HG02623 (cell line): Measurements from ENCODE around the gene LILRB1.
"Not testable (repeated sequence)": the region's sequence is repeated elsewhere in the genome, so short reads cannot be mapped to it uniquely, and the experiment has no call there.

Source experiments
- ATAC-seq: cut with Tn5 transposase; IDR thresholded peaks from one replicate; pipeline ENCODE4 v1.9.1; 2021; ENCODE audit warnings: moderate library complexity; ENCODE audit not compliant: unreplicated experiment

LILRB1 gene

DNA sequence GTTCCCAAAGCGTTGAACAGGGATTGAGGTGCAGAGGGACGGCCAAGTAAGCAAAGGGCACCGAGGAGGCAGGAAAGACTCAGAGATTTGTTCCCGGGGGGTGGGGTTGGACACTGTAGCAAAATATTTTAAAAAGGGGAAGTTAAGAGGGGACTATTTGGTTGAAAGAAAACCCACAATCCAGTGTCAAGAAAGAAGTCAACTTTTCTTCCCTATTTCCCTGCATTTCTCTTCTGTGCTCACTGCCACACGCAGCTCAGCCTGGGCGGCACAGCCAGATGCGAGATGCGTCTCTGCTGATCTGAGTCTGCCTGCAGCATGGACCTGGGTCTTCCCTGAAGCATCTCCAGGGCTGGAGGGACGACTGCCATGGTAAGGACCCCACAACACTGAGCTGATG lies at the start of gene LILRB1:
Gene LILRB1, plus strand, starts transcription at position 223 of the 400 bp plus-strand sequence. CDS start 590 bp downstream, outside the sequence.
- not testable (repeated sequence) for ATAC-seq

DNA sequence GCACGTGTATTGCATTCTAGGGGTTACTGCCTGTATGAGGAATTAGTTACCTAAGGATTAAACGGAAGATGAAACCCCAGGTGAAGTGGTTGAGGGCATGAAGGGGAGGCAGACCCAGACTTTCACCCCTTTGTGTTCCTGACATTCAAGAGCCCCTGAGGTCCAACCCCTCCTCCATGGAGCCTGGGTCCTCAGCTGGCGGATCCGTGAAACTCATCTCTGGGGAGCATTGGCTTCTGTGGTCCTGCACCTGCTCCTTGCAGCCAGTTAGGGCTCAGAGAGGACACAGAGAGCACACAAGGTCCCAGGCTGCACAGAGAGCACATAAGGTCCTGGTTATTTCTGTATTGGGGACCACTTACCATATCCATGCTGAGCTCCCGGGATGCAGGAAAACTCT lies 43.9 kb upstream of the LILRB1 start:
- ATAC-seq, result no peak

DNA sequence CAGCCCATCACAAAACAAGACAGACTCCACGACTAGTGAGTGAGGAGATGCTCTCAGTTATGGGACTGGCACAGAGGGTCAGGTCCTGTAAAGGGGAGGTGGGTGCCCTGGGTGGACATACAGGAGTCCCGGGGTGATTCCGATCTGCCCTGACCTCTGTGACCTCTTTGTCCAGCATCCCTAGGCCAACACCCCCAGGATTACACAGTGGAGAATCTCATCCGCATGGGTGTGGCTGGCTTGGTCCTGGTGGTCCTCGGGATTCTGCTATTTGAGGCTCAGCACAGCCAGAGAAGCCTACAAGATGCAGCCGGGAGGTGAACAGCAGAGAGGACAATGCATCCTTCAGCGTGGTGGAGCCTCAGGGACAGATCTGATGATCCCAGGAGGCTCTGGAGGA lies 43.3 kb upstream of the LILRB1 start:
- ATAC-seq, result no peak

DNA sequence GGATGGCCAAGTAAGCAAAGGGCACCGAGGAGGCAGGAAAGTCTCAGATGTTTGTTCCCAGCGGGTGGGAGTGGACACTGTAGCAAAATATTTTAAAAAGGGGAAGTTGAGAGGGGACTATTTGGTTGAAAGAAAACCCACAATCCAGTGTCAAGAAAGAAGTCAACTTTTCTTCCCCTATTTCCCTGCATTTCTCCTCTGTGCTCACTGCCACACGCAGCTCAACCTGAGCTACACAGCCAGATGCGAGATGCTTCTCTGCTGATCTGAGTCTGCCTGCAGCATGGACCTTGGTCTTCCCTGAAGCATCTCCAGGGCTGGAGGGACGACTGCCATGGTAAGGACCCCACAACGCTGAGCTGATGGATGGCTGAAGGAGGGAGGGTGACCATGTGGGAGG lies 36.8 kb upstream of the LILRB1 start, which contains the start of gene LILRA1:
Gene LILRA1, plus strand, starts transcription at position 188 of the 400 bp plus-strand sequence. CDS start 613 bp downstream, outside the sequence.
- ATAC-seq, result not testable (repeated sequence)

DNA sequence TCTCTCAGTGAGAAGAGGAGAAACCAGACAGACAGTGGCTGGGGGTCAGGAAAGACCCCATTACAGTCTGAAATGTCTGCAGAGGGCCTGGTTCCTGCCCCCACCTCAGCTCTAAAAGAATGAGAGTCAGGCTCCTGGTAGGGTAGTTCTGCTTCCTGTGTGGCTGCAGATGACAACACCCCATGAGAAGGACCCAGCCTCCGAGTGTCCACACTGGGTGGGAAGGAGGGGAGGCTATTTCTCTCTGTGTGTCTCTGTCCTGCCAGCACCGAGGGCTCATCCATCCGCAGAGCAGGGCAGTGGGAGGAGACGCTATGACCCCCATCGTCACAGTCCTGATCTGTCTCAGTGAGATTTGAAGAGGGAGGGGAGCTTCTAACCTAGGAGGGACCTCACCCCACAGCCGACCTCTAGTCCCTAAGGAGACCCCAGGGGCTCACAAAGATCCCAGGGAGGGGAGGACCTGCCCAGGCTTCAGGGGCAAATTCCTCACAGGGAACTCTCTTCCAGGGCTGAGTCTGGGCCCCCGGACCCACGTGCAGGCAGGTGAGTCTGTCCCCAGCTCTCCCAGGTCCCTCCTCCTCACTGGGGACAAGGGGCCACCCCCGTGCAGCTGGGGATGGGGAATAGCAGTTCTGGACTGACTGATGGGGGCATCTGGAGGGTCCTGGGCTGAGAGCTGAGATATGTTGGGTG lies 36.2 kb upstream of the LILRB1 start:
- not testable (repeated sequence) for ATAC-seq

DNA sequence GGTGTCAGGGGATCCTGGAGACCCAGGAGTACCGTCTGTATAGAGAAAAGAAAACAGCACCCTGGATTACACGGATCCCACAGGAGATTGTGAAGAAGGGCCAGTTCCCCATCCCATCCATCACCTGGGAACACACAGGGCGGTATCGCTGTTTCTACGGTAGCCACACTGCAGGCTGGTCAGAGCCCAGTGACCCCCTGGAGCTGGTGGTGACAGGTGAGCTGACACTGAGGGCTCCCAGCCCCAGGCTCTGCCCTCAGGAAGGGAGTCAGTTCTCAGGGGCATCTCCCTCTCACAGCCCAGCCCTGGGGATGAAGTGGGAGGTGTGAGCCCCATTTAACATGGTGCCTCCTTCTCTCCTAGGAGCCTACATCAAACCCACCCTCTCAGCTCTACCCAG lies 35.5 kb upstream of the LILRB1 start:
- no peak for ATAC-seq

DNA sequence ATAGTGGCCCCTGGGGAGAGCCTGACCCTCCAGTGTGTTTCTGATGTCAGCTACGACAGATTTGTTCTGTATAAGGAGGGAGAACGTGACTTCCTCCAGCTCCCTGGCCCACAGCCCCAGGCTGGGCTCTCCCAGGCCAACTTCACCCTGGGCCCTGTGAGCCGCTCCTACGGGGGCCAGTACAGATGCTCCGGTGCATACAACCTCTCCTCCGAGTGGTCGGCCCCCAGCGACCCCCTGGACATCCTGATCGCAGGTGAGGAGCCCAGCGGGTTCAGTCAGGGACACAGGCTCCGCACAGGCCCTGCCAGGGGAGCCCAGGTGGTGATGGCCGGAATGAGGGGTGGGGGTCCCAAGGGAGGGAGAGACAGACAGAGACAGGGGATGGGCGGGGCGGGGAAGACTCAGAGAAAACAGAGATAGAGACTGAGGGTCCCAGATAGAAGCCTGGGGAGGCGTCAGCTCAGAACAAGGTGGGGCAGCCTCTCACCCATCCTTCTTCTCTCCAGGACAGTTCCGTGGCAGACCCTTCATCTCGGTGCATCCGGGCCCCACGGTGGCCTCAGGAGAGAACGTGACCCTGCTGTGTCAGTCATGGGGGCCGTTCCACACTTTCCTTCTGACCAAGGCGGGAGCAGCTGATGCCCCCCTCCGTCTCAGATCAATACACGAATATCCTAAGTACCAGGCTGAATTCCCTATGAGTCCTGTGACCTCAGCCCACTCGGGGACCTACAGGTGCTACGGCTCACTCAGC lies 34.4 kb upstream of the LILRB1 start:
- not testable (repeated sequence) for ATAC-seq

DNA sequence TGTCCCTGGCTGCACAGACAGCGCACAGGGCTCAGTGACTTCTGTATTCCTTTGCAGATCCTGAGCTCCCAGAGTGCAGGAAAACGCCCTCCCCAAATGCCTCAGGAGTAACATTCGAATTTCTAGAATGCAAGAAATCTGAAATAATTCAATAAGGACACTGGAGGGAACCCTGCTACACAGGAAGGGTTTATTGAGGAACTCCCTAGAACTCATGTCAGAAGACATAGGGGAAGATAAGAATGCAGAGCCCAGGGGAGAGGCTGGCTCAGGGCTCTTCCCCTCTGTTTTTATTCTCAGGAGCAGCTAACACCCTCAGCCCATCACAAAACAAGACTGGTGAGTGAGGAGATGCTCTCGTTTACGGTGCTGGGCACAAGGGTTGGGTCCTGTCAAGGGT lies 30.1 kb upstream of the LILRB1 start:
- ATAC-seq, result no peak

DNA sequence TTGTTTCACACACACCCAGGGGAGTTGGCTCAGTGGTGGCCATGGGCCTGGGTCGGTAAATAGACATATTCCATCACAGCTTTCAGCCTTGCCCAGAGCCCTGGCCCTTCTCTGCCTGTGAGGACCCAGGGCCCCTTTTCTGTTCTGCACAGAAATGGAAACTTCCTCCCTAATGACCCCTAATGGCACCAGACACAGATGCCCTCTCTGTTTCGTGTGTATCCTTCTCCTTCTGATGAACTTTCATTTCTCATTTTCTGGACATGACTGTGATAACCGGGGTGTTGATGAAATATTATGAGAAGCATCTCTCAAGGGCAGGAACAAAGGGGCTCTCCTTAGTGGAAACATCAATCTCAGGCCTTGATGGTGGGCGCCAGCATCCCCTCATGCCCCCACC lies 24.1 kb upstream of the LILRB1 start:
- ATAC-seq, result no peak

DNA sequence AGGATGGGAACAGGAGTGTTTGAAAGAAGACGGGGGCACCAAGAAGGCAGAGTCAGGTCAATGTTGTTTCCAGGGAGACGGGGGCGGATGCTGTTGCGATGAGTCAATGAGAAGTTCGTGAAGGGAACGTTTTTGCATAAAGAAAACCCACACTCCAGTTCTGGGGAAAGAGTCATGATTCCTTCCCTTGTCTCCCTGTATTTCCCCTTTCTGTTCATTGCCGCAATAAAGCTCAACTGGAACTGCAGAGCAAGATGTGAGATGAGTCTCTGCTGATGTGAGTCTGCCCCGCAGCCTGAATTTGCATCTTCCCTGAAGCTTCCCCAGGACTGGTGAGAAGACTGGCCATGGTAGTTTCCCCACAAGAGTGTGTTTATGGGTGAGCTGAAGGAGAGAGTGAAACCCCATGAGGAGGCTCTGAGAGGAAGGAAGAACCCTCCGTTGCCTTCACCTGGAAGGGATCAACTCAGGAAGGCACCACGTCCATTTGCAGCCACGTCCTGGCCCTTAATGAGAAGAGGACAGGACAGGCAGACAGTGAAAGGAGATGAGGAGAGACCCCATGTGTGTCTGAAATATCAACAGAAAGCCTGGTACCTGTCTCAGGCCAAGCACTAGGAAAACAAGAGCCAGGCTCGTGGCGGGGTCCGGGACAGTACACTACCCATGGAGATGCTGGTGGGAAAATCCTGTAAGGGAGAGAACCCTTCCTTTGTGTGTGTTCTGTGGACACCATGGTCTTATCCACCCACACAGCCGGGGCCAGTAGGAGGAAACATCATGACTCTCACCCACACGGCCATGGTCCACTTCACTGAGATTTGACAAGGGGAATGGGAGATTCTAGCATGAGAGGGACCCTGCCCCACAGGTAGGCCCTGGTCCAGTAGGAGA lies 23.1 kb upstream of the LILRB1 start:
- peak; percentile 53 for ATAC-seq

DNA sequence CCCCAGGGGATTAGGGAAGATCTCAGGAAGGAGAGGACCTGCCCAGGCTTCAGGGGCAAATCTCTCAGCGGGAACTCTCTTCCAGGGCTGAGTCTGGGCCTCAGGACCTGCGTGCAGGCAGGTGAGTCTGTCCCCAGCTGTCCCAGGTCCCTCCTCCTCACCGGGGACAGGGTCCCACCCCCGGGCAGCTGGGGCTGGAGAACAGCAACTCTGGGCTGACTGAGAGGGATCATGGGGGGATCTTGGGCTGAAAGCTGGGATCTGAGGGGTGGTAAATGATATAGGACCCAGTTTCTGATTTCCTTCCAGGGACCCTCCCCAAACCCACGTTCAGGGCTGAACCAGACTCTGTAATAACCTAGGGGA lies 22.5 kb upstream of the LILRB1 start:
- ATAC-seq, result no peak

DNA sequence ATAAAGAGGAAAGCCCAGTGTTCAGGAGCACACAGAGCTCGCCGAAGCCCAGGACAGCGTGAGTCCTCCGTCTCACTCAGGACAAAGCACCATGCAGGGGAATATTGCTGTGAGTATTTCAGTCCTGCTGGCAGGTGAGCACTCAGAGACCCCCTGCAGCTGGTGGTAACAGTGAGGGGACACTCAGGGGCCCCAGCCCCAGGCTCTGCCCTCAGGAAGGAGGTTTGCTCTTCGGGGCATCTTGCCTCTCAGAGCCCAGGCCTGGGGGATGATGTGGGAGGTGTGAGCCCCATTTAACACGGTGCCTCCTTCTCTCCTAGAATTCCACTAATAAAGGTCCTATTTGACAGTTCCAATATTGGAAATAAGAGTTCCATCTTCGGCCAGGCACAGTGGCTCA lies 22.1 kb upstream of the LILRB1 start:
- no peak for ATAC-seq

DNA sequence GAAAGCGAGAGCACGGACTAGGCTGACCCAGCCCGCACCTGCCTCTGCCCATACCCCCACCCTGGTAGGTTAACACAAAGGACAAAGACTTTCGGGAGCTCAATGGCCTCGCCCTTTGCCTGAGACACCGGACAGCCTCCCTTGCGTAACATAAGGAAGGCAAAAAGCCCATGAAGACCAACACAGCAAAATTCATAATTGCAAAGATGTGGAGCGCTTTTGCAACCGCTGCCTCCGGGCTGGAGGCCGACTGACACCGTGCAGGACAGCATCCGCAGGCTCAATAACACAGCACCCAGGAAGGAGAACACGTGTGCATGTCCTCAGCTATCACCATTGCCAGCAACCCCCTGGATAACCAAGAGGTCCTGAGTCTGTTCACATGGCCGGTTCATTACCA lies 21.5 kb upstream of the LILRB1 start:
- ATAC-seq, result no peak

DNA sequence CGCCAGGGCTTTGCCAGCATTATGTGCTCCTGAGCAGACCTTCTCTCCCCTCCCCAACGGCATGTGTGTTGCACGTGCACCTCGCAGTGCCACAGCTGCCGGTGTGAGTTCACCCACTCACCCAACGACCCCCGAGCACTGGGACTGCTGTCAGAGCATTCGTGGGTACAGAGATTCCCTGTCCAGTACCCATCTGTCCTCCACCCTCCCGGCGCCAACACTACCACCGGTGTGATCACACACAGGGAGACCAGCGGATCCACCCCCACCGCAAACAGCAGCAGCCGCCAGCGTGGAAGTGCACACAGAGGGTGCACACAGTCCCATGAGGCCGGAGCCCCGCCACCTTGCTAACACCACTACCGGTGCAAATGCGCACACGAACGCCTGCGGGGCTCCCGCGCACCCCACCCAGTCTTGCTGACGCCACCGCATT lies 20.9 kb upstream of the LILRB1 start:
- ATAC-seq, result no peak

DNA sequence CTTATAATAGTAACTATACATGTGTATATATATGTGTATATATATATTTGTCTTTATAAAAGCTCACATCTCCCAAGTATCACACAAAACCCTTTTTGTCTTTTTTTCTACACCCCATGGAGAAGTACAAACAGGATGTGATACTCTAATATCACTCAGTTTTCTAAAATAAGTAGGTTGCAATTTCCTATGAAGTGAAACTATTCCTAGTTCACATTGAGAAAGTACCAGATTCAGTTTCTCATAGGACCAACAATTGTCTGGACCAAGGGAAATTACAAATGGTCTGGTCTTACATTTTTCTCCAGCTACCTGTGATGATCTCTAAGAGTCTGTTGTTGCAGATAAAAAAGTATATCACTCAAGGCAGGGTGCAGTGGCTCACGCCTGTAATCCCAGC lies 17.9 kb upstream of the LILRB1 start:
- no peak for ATAC-seq

DNA sequence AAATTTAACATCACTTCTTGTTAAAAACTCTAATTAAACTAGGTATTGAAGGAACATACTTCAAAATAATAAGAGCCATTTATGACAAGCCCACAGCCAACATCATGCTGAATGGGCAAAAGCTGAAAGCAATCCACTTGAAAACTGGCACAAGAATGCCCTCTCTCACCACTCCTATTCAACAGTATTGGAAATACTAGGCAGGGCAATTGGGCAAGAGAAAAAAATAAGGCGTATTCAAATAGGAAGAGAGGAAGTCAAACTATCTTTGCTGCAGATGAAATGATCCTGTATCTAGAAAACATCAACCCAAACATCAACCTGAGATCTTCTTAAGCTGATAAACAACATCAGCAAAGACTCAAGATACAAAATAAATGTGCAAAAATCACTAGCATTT lies 15.6 kb upstream of the LILRB1 start:
- ATAC-seq, result no peak

DNA sequence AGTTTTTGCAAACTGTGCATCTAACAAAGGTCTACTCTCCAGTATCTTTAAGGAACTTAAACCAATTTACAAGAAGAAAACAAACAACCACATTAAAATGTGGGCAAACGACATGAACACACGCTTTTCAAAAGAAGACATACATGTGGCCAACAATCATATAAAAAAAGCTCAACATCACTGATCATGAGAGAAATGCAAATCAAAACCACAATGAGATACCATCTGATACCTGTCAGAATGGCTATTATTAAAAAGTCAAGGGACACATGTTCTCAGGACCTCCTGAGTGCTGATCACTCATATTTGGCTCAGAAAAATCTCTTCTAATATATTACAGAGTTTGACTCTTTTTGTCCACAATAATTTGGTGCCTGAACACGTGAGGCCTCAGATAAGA lies 14.2 kb upstream of the LILRB1 start:
- no peak for ATAC-seq

DNA sequence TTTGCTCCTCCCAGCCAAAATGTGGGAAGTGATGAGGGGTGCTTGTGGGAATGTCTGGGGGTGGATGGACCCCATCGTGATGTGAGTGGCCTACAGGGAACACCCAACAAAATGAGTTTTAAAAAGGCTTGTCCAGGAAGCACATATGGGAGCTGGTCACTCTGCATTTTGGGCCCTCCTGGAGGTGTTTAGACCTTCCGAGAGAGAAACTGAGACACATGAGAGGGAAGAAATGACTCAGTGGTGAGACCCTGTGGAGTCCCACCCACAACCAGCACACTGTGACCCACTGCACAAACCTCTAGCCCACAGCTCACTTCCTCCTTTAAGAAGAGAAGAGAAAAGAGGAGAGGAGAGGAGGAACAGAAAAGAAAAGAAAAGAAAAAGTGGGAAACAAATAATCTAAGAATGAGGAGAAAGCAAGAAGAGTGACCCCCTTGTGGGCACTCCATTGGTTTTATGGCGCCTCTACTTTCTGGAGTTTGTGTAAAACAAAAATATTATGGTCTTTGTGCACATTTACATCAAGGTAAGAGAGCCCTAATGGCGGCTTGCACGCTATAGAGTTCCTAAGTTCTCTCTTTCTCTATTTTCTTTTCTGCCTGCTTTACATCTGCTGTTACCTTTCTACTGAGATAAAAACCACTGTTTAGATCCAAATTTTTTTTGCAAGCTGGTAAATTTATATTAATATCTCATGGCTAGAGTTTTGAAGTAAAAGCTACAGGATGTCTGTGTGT lies 13.3 kb upstream of the LILRB1 start:
- ATAC-seq, result peak; percentile 72

DNA sequence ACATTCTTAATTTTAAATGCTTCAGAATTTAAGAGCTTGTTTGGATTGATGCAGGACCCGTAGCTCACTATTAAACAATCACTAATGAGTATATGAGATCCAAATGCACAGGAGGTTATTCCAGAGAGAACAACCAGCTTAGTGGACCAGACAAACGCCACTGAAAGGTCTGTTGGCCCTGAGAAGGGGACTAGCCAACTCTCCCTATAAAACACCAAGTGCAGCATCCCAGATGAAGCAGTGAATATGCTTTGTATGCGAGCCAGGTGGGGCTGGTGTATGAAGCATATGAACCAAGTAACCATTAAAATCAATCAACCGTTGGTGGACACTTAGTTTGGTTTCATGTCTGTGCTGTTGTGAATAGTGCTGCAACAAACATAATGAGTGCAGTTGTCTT lies 9.8 kb upstream of the LILRB1 start:
- ATAC-seq, result no peak

DNA sequence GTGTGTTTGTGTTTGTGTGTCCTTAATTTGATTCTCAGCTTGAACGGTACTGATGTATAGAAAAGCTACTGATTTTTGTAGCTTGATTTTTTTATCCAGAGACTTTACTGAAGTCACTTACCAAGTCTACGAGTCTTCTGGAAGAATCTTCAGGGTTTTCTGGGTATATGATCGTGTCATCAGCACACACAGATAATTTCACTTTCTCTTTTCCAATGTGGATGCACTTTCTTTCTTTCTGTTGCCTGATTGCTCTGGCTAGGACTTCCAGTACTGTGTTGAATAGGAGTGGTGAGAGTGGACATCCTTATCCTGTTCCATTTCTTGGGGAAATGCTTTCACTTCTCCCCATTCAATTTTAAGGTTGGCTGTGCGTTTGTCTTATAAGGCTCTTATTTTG lies 7.9 kb upstream of the LILRB1 start:
- ATAC-seq, result no peak

DNA sequence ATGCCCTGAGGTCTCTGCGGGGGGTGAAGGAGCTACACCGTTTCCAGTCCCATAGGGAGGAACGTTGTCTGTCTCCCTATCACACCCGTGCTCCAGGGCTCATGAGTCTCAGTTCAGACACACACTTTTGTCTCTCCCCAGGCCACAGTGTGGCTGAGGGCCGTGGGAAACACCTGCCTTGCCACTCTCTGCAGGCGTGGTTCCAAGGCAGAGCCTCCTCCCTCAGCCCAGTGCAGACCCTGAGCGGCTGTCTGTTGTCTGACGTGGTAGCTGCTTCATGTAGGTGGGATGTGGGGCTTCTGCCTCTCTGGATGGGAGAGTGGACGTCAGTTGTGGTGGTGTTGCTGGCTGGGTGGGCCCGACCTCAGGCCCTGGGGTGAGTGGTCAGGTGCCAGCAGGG lies 6.0 kb upstream of the LILRB1 start:
- not testable (repeated sequence) for ATAC-seq
